DOHH2 (cell line): ENCODE data around the gene CCDC38.

Source experiments
- CTCF ChIP-seq: fragments of 200-600 bp; sonication (generic); IDR thresholded peaks from one replicate; pipeline ENCODE4 v1.5.1; 2014; ENCODE audit warnings: antibody characterized with exemption, mild to moderate bottlenecking, low read depth, low read length; ENCODE audit not compliant: poor library complexity, severe bottlenecking
- EZH2phosphoT487 ChIP-seq: fragments of 200-600 bp; sonication (generic); IDR thresholded peaks from 2 replicates; pipeline ENCODE4 v1.6.1; 2017; ENCODE audit warnings: borderline replicate concordance, mild to moderate bottlenecking, antibody characterized with exemption, low read length, moderate library complexity, mixed read lengths

- TF ChIP-seq CTCF, result no peak
- TF ChIP-seq EZH2phosphoT487, result no peak
Measured at GRCh38 chr12:95836185-95836609, 106.2 kb downstream of the CCDC38 start.
